Hepatocyte (in vitro differentiated cells): ENCODE data around the gene SMTN. TPM values are rescaled to one million over a fixed set of nuclear protein-coding genes. Genes with fewer than 3 reads are reported as not detected.

Source experiments
- DNase-seq: peaks from one replicate; pipeline ENCODE4 v3.0.0-alpha.2; 2016; ENCODE audit warnings: low spot score
- H2AFZ ChIP-seq: fragments of 200-600 bp; sonication (generic); 2 replicates; pipeline ENCODE4 v1.6.0; 2016; ENCODE audit warnings: antibody characterized with exemption, mild to moderate bottlenecking
- H3K27ac ChIP-seq: fragments of 200-600 bp; sonication (generic); 2 replicates; pipeline ENCODE4 v1.5.1; 2016; ENCODE audit warnings: mild to moderate bottlenecking
- H3K27me3 ChIP-seq: fragments of 200-600 bp; sonication (generic); 2 replicates; pipeline ENCODE4 v1.6.1; 2016
- H3K36me3 ChIP-seq: fragments of 200-600 bp; sonication (generic); replicated peaks from 2 replicates; pipeline ENCODE4 v1.5.1; 2016; ENCODE audit warnings: low read depth; ENCODE audit not compliant: insufficient read depth
- H3K4me1 ChIP-seq: fragments of 200-600 bp; sonication (generic); 2 replicates; pipeline ENCODE4 v1.5.1; 2016; ENCODE audit warnings: mild to moderate bottlenecking, moderate library complexity; ENCODE audit not compliant: insufficient read depth
- H3K4me2 ChIP-seq: fragments of 200-600 bp; sonication (generic); 2 replicates; pipeline ENCODE4 v1.6.0; 2016
- H3K4me3 ChIP-seq: fragments of 200-600 bp; sonication (generic); 2 replicates; pipeline ENCODE4 v1.5.1; 2016; ENCODE audit warnings: mild to moderate bottlenecking
- H3K79me2 ChIP-seq: fragments of 200-600 bp; sonication (generic); 2 replicates; pipeline ENCODE4 v1.6.0; 2017; ENCODE audit warnings: mild to moderate bottlenecking
- H3K9me2 ChIP-seq: fragments of 200-600 bp; sonication (generic); replicated peaks from 2 replicates; pipeline ENCODE4 v1.6.0; 2017; ENCODE audit warnings: mild to moderate bottlenecking; ENCODE audit not compliant: insufficient read depth
- H3K9me3 ChIP-seq: fragments of 200-600 bp; sonication (generic); 2 replicates; pipeline ENCODE4 v1.5.1; 2016; ENCODE audit warnings: low read depth, mild to moderate bottlenecking
- H4K20me1 ChIP-seq: fragments of 200-600 bp; sonication (generic); 2 replicates; pipeline ENCODE4 v1.6.0; 2016; ENCODE audit warnings: mild to moderate bottlenecking; ENCODE audit not compliant: insufficient read depth, poor library complexity, severe bottlenecking
- EZH2 ChIP-seq: fragments of 200-600 bp; sonication (generic); IDR thresholded peaks from 2 replicates; pipeline ENCODE4 v1.6.1; 2016; ENCODE audit warnings: antibody characterized with exemption, mild to moderate bottlenecking, borderline replicate concordance
- EZH2phosphoT487 ChIP-seq: fragments of 200-600 bp; sonication (generic); IDR thresholded peaks from one replicate; pipeline ENCODE4 v1.6.1; 2018; ENCODE audit warnings: antibody characterized with exemption, mild to moderate bottlenecking, low read depth, moderate library complexity; ENCODE audit not compliant: unreplicated experiment, severe bottlenecking
- WGBS: methylation state at CpG from one replicate; pipeline ENCODE4 v1.1.6; 2016; ENCODE audit warnings: low lambda C conversion rate; ENCODE audit errors: missing lambda C conversion rate; 5-methylcytosine and 5-hydroxymethylcytosine counted together
- polyA plus RNA-seq: library from polyadenylated mRNA; unstranded; fragments of >200 nt; fragmentation: Nextera tagmentation; extraction: Ambion mirVana; gene quantifications from 2 replicates; pipeline ENCODE4 v1.2.1, GENCODE V29; 2016
- total RNA-seq: library from RNA; depleted of rRNA; stranded (reverse); fragments of >200 nt; gene quantifications from 2 replicates; pipeline ENCODE4 v1.2.3, GENCODE V29; 2014
- TF ChIP-seq, protein P1 (sequence below): fragments of 200-600 bp; sonication (generic); IDR thresholded peaks from 2 replicates; pipeline ENCODE4 v1.5.1; 2016; ENCODE audit warnings: antibody characterized with exemption, mild to moderate bottlenecking; ENCODE audit not compliant: poor library complexity

SMTN gene
- total and polyA plus RNA-seq, 2 experiments from 2014 or later: 64.7 to 88.7 TPM

DNA sequence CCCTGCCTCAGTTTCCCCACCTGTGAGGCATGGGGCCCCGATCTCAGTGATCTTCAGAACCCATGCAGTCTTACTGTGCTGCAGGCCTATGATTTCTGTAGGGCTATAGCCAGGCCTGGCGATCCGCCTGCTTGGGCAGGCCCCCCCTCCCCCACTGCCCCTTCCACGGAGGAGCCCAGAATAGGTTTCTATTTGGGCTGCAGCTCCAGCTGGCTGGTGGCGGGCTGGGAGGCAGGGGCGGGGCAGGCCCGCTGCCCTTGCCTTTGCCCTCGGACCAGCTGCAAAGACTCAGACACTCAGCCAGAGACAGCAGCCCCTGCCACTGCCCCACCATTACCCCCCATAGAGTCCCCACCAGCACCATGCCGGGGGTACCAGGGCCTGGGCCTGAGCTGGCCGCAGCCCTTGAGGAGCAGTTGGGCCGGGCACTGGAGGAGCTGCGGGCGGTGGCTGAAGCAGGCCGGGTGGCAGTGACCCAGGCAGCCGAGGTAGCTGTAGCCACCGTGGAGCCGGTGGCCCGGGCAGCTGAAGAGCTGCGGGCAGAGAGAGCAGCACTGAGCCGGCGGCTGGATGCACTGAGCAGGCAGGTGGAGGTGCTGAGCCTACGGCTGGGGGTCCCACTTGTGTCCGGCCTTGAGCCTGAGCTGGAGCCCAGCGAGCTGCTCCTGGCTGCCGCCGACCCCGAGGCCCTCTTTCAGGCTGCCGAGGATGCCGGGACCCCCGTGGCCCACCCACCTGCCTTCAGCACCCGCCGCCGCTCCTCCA, 12.2 kb downstream of the SMTN start:
- H3K4me3 ChIP-seq: no peak overlapping the region
- no peak overlapping the region for H3K27ac ChIP-seq
- H3K4me2 ChIP-seq: no peak overlapping the region
- no peaks in the 10 kb centered on the region for H3K36me3 ChIP-seq
- H3K9me3 ChIP-seq: no peaks in the 10 kb centered on the region
- no peaks in the 10 kb centered on the region for H3K4me1 ChIP-seq
- H2AFZ ChIP-seq: no peak overlapping the region
- H4K20me1 ChIP-seq: peaks cover 3% of the 10 kb centered on the region
- no peaks in the 10 kb centered on the region for H3K9me2 ChIP-seq
- no peak for TF ChIP-seq EZH2phosphoT487
- TF ChIP-seq EZH2: no peak
- TF ChIP-seq, protein P1, sequence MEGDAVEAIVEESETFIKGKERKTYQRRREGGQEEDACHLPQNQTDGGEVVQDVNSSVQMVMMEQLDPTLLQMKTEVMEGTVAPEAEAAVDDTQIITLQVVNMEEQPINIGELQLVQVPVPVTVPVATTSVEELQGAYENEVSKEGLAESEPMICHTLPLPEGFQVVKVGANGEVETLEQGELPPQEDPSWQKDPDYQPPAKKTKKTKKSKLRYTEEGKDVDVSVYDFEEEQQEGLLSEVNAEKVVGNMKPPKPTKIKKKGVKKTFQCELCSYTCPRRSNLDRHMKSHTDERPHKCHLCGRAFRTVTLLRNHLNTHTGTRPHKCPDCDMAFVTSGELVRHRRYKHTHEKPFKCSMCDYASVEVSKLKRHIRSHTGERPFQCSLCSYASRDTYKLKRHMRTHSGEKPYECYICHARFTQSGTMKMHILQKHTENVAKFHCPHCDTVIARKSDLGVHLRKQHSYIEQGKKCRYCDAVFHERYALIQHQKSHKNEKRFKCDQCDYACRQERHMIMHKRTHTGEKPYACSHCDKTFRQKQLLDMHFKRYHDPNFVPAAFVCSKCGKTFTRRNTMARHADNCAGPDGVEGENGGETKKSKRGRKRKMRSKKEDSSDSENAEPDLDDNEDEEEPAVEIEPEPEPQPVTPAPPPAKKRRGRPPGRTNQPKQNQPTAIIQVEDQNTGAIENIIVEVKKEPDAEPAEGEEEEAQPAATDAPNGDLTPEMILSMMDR: no peak
- DNase-seq: peak; percentile 5
- no peaks in the 10 kb centered on the region for H3K27me3 ChIP-seq
- no peaks in the 10 kb centered on the region for H3K79me2 ChIP-seq
- WGBS: 94% methylated on average over 28 of the region's 33 CpGs

- DNase-seq: no peak
- Histone ChIP-seq H2AFZ (no peak overlapping the region), H3K79me2 (no peaks in the 10 kb centered on the region), H3K4me3 (no peak overlapping the region), H3K4me2 (no peak overlapping the region), H3K9me3 (no peaks in the 10 kb centered on the region), H3K36me3 (no peaks in the 10 kb centered on the region), H3K4me1 (no peaks in the 10 kb centered on the region), H3K9me2 (no peaks in the 10 kb centered on the region), H3K27ac (no peak overlapping the region), H3K27me3 (no peaks in the 10 kb centered on the region), H4K20me1 (peaks cover 3% of the 10 kb centered on the region)
- WGBS: 92% methylated on average over 5 of the region's 5 CpGs
- no peak for TF ChIP-seq EZH2phosphoT487
These were observed 13.0 kb downstream of the SMTN start for GRCh38 chr22:31094021-31094551.

DNA sequence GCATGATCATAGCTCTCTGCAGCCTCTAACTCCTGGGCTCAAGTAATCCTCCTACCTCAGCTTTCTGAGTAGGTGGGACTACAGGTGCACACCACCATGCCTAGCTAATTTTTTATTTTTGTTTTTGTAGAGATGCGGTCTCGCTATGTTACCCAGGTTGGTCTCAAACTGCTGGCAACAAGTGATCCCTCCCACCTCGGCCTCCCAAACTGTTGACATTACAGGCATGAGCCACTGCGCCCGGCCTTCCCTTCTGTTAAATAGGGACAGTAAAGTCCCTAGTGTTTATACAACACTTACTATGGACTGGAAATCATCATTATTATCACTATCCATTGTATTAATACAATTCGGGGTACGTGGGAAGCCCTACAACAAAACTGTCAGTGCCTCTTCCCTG, 13.6 kb downstream of the SMTN start:
- no peak for DNase-seq
- Histone ChIP-seq H3K4me2 (no peak overlapping the region), H2AFZ (no peak overlapping the region), H3K27me3 (no peaks in the 10 kb centered on the region), H3K4me1 (no peaks in the 10 kb centered on the region), H3K36me3 (no peaks in the 10 kb centered on the region), H3K4me3 (no peak overlapping the region), H4K20me1 (no peaks in the 10 kb centered on the region), H3K27ac (no peak overlapping the region), H3K79me2 (no peaks in the 10 kb centered on the region), H3K9me2 (no peaks in the 10 kb centered on the region), H3K9me3 (no peaks in the 10 kb centered on the region)
- 96% methylated on average over 7 of the region's 7 CpGs for WGBS
- TF ChIP-seq, protein P1: no peak
- TF ChIP-seq EZH2 (no peak), EZH2phosphoT487 (no peak)

GRCh38 chr22:31095637-31096249, 14.6 kb downstream of the SMTN start:
- H3K4me3 ChIP-seq: no peak overlapping the region
- H3K9me2 ChIP-seq: no peaks in the 10 kb centered on the region
- H3K79me2 ChIP-seq: no peaks in the 10 kb centered on the region
- H3K9me3 ChIP-seq: no peaks in the 10 kb centered on the region
- H3K27ac ChIP-seq: no peak overlapping the region
- no peak for DNase-seq
- no peaks in the 10 kb centered on the region for H3K4me1 ChIP-seq
- no peak overlapping the region for H2AFZ ChIP-seq
- H3K36me3 ChIP-seq: no peaks in the 10 kb centered on the region
- no peaks in the 10 kb centered on the region for H4K20me1 ChIP-seq
- WGBS: 100% methylated on average over 3 of the region's 3 CpGs
- TF ChIP-seq, protein P1: no peak
- TF ChIP-seq EZH2phosphoT487 (no peak), EZH2 (no peak)
- no peak overlapping the region for H3K4me2 ChIP-seq
- no peaks in the 10 kb centered on the region for H3K27me3 ChIP-seq
